GM12874 (cell line): Measurements from ENCODE around the gene GSTO2.

ENCODE experiments used
- CTCF ChIP-seq: IDR thresholded peaks from 2 replicates; pipeline ENCODE4 v1.5.1; 2011; ENCODE audit warnings: low read depth, mild to moderate bottlenecking, control low read depth, low read length, moderate library complexity; ENCODE audit not compliant: insufficient read depth

The GSTO2 gene

GRCh38 chr10:104351061-104351702 lies 82.2 kb downstream of the GSTO2 start:
- no peak for TF ChIP-seq CTCF

- no peak for TF ChIP-seq CTCF
Observed at GRCh38 chr10:104351919-104352318, 82.9 kb downstream of the GSTO2 start.

GRCh38 chr10:104353325-104354048 lies 84.5 kb downstream of the GSTO2 start, which contains the start of gene CFAP58:
Gene CFAP58 (plus strand): TSS chr10:104353833. CDS start chr10:104353898, 65 bp downstream.
- TF ChIP-seq CTCF: peak; percentile 76
